ACC112 (cell line): ENCODE results near the gene GNAS.

Source experiments
- H2AFZ ChIP-seq: fragments of 200-600 bp; sonication (generic); one replicate; pipeline ENCODE4 v1.6.0; 2017; ENCODE audit warnings: antibody characterized with exemption, low read length; ENCODE audit not compliant: unreplicated experiment
- H3K27ac ChIP-seq: fragments of 200-600 bp; sonication (generic); 2 replicates; pipeline ENCODE4 v1.5.1; 2014; ENCODE audit warnings: low read depth, mild to moderate bottlenecking, antibody characterized with exemption, low read length, moderate library complexity
- H3K27me3 ChIP-seq: fragments of 200-600 bp; sonication (generic); 2 replicates; pipeline ENCODE4 v1.6.1; 2014; ENCODE audit warnings: mild to moderate bottlenecking, antibody characterized with exemption, low read length, moderate library complexity, mixed read lengths; ENCODE audit not compliant: insufficient read depth
- H3K36me3 ChIP-seq: fragments of 200-600 bp; sonication (generic); 2 replicates; pipeline ENCODE4 v1.6.1; 2016; ENCODE audit warnings: mild to moderate bottlenecking, antibody characterized with exemption, low read length, moderate library complexity, mixed read lengths; ENCODE audit not compliant: insufficient read depth
- H3K4me1 ChIP-seq: fragments of 200-600 bp; sonication (generic); one replicate; pipeline ENCODE4 v1.6.1; 2016; ENCODE audit warnings: low read length, mixed read lengths; ENCODE audit not compliant: insufficient read depth, unreplicated experiment, control insufficient read depth
- H3K4me3 ChIP-seq: fragments of 200-600 bp; sonication (generic); 2 replicates; pipeline ENCODE4 v1.5.1; 2014; ENCODE audit warnings: mild to moderate bottlenecking, low read depth, low read length
- H3K79me2 ChIP-seq: fragments of 200-600 bp; sonication (generic); one replicate; pipeline ENCODE4 v1.6.0; 2016; ENCODE audit warnings: low read length; ENCODE audit not compliant: control insufficient read depth, unreplicated experiment, insufficient read depth

GNAS gene

GRCh38 chr20:58880994-58881752 is 28.7 kb downstream of the GNAS start:
- H3K27ac ChIP-seq, result no peak overlapping the region
- H3K79me2 ChIP-seq, result no peaks in the 10 kb centered on the region
- H3K27me3 ChIP-seq, result peaks cover 13% of the 10 kb centered on the region
- H3K4me1 ChIP-seq, result no peaks in the 10 kb centered on the region
- H3K4me3 ChIP-seq, result no peak overlapping the region
- no peak overlapping the region for H2AFZ ChIP-seq
- no peaks in the 10 kb centered on the region; the same call in 1 of the 2 replicates for H3K36me3 ChIP-seq

- Histone ChIP-seq H3K27me3 (peaks cover 13% of the 10 kb centered on the region), H3K4me3 (no peak overlapping the region), H3K79me2 (no peaks in the 10 kb centered on the region), H3K36me3 (no peaks in the 10 kb centered on the region; the same call in 1 of the 2 replicates), H3K4me1 (no peaks in the 10 kb centered on the region), H2AFZ (no peak overlapping the region), H3K27ac (no peak overlapping the region)
Measured at GRCh38 chr20:58882704-58883089, 30.2 kb downstream of the GNAS start.

- H3K79me2 ChIP-seq, result peaks cover 2% of the 10 kb centered on the region
- H3K27ac ChIP-seq, result no peak overlapping the region
- no peak overlapping the region for H2AFZ ChIP-seq
- H3K36me3 ChIP-seq, result no peaks in the 10 kb centered on the region; the same call in 1 of the 2 replicates
- H3K4me3 ChIP-seq, result no peak overlapping the region
- H3K4me1 ChIP-seq, result no peaks in the 10 kb centered on the region
- H3K27me3 ChIP-seq, result peaks cover 13% of the 10 kb centered on the region
Measured at GRCh38 chr20:58883241-58883691, 30.8 kb downstream of the GNAS start.

GRCh38 chr20:58884966-58885365 is 32.5 kb downstream of the GNAS start:
- Histone ChIP-seq H3K36me3 (no peaks in the 10 kb centered on the region; the same call in 1 of the 2 replicates), H2AFZ (no peak overlapping the region), H3K4me3 (no peak overlapping the region), H3K27ac (no peak overlapping the region), H3K4me1 (no peaks in the 10 kb centered on the region), H3K79me2 (peaks cover 5% of the 10 kb centered on the region), H3K27me3 (peaks cover 13% of the 10 kb centered on the region)

GRCh38 chr20:58886546-58886945 is 34.0 kb downstream of the GNAS start:
- Histone ChIP-seq H3K4me1 (no peaks in the 10 kb centered on the region), H3K4me3 (no peak overlapping the region), H3K27ac (no peak overlapping the region), H3K79me2 (peaks cover 5% of the 10 kb centered on the region), H3K36me3 (no peaks in the 10 kb centered on the region; the same call in 1 of the 2 replicates), H3K27me3 (peaks cover 13% of the 10 kb centered on the region; the same call in 1 of the 2 replicates), H2AFZ (no peak overlapping the region)

GRCh38 chr20:58888103-58888502 is 35.6 kb downstream of the GNAS start:
- Histone ChIP-seq H3K4me1 (no peaks in the 10 kb centered on the region), H3K27ac (no peak overlapping the region), H3K4me3 (peak overlapping the region; percentile 91), H3K79me2 (peaks cover 17% of the 10 kb centered on the region), H3K27me3 (peaks cover 13% of the 10 kb centered on the region; the same call in 1 of the 2 replicates), H2AFZ (peak overlapping the region; percentile 53), H3K36me3 (no peaks in the 10 kb centered on the region; the same call in 1 of the 2 replicates)

GRCh38 chr20:58888521-58889333 is 36.2 kb downstream of the GNAS start:
- peaks cover 23% of the 10 kb centered on the region for H3K79me2 ChIP-seq
- H2AFZ ChIP-seq, result peak overlapping the region; percentile 53
- H3K4me3 ChIP-seq, result peak overlapping the region; percentile 91
- no peak overlapping the region for H3K27ac ChIP-seq
- H3K36me3 ChIP-seq, result no peaks in the 10 kb centered on the region; the same call in 1 of the 2 replicates
- peaks cover 4% of the 10 kb centered on the region for H3K4me1 ChIP-seq
- H3K27me3 ChIP-seq, result peaks cover 12% of the 10 kb centered on the region; the same call in 1 of the 2 replicates

GRCh38 chr20:58889334-58889760 is 36.8 kb downstream of the GNAS start:
- Histone ChIP-seq H2AFZ (no peak overlapping the region), H3K4me1 (peaks cover 10% of the 10 kb centered on the region), H3K27me3 (peaks cover 10% of the 10 kb centered on the region; the same call in 1 of the 2 replicates), H3K4me3 (peak overlapping the region; percentile 80), H3K79me2 (peaks cover 30% of the 10 kb centered on the region), H3K27ac (no peak overlapping the region), H3K36me3 (no peaks in the 10 kb centered on the region; the same call in 1 of the 2 replicates)

GRCh38 chr20:58889798-58890517 is 37.4 kb downstream of the GNAS start:
- no peaks in the 10 kb centered on the region; the same call in 1 of the 2 replicates for H3K36me3 ChIP-seq
- peak overlapping the region; percentile 80 for H3K4me3 ChIP-seq
- peak overlapping the region; percentile 53 for H2AFZ ChIP-seq
- H3K27me3 ChIP-seq, result peaks cover 6% of the 10 kb centered on the region; the same call in 1 of the 2 replicates
- H3K4me1 ChIP-seq, result peaks cover 16% of the 10 kb centered on the region
- peak overlapping the region; percentile 60; the same call in 1 of the 2 replicates for H3K27ac ChIP-seq
- peaks cover 36% of the 10 kb centered on the region for H3K79me2 ChIP-seq

- peak overlapping the region; percentile 80 for H3K4me3 ChIP-seq
- peaks cover 23% of the 10 kb centered on the region for H3K4me1 ChIP-seq
- H3K27ac ChIP-seq, result peak overlapping the region; percentile 60
- peak overlapping the region; percentile 53 for H2AFZ ChIP-seq
- H3K79me2 ChIP-seq, result peaks cover 42% of the 10 kb centered on the region
- H3K27me3 ChIP-seq, result 0 out of 2 replicates have a peak, but pooled peaks cover under 1% of the 10 kb centered on the region
- H3K36me3 ChIP-seq, result no peaks in the 10 kb centered on the region
Measured at GRCh38 chr20:58890518-58891085, 38.1 kb downstream of the GNAS start.
